HepG2 (cell line): Measurements from ENCODE around the gene B4GALT5. TPM values are rescaled to one million over a fixed set of nuclear protein-coding genes. Genes with fewer than 3 reads are reported as not detected.

Experiments
- ARNT2 ChIP-seq: sonication (generic); formaldehyde crosslinking; IDR thresholded peaks from 2 replicates; pipeline ENCODE4 v1.8.0; 2022; ENCODE audit warnings: mild to moderate bottlenecking, low read depth, missing genetic modification reagents, moderate library complexity
- CCAR2 ChIP-seq: fragments of 200-400 bp; formaldehyde crosslinking; optimal IDR thresholded peaks from 2 replicates; pipeline ENCODE3; 2018; ENCODE audit warnings: low read depth, mild to moderate bottlenecking, low read length, moderate library complexity
- CENPT ChIP-seq: sonication (generic); formaldehyde crosslinking; IDR thresholded peaks from 2 replicates; pipeline ENCODE4 v1.8.0; 2022; ENCODE audit warnings: low read depth, mild to moderate bottlenecking, moderate library complexity, missing genetic modification reagents
- KDM4B ChIP-seq: sonication (generic); formaldehyde crosslinking; IDR thresholded peaks from 2 replicates; pipeline ENCODE4 v1.4.0; 2020; ENCODE audit warnings: missing genetic modification reagents
- PHF20 ChIP-seq: sonication (generic); formaldehyde crosslinking; IDR thresholded peaks from 2 replicates; pipeline ENCODE4 v1.5.0; 2020; ENCODE audit warnings: mild to moderate bottlenecking, missing genetic modification reagents
- RFX5 ChIP-seq: IDR thresholded peaks from 2 replicates; pipeline ENCODE4 v1.6.1; 2011; ENCODE audit warnings: low read depth, low read length, improper control_type of control experiment
- TARDBP ChIP-seq: sonication (generic); formaldehyde crosslinking; IDR thresholded peaks from 2 replicates; pipeline ENCODE4 v1.8.0; 2022; ENCODE audit warnings: mild to moderate bottlenecking, missing genetic modification reagents
- ZFP36L1 ChIP-seq: sonication (generic); formaldehyde crosslinking; IDR thresholded peaks from 2 replicates; pipeline ENCODE4 v1.8.0; 2022; ENCODE audit warnings: mild to moderate bottlenecking, missing genetic modification reagents, moderate library complexity
- ZFP41 ChIP-seq: sonication (generic); formaldehyde crosslinking; IDR thresholded peaks from 2 replicates; pipeline ENCODE4 v1.4.0; 2020; ENCODE audit warnings: mild to moderate bottlenecking, missing genetic modification reagents, borderline replicate concordance
- ZNF33B ChIP-seq: sonication (generic); formaldehyde crosslinking; IDR thresholded peaks from 2 replicates; pipeline ENCODE4 v1.5.1; 2020; ENCODE audit warnings: mild to moderate bottlenecking, missing genetic modification reagents
- ZNF614 ChIP-seq: IDR thresholded peaks from 2 replicates; pipeline ENCODE4 v1.6.1; 2018; ENCODE audit warnings: missing biosample characterization, missing genetic modification reagents, inconsistent platforms, borderline replicate concordance
- ZNF720 ChIP-seq: sonication (generic); formaldehyde crosslinking; IDR thresholded peaks from 2 replicates; pipeline ENCODE4 v1.4.0; 2020; ENCODE audit warnings: missing genetic modification reagents
- ZNF768 ChIP-seq: sonication (generic); formaldehyde crosslinking; IDR thresholded peaks from 2 replicates; pipeline ENCODE4 v1.4.0; 2020; ENCODE audit warnings: missing genetic modification reagents
- polyA plus RNA-seq, 8 experiments: library from polyadenylated mRNA; depleted of rRNA in 3 of 8; stranded (reverse) in 7 of 8; unstranded in 1 of 8; fragments of >200 nt; fragmentation: Illumina TruSeq in 4 of 8; extraction: Trizol in 4 of 8; gene quantifications; 2 replicates each; pipeline versions ENCODE4 v1.2.1 to v1.2.3, GENCODE V29; 2011 to 2016; ENCODE audit warnings: low read depth in 4 of 8, missing spikeins in 1 of 8, mixed read lengths in 1 of 8; ENCODE audit not compliant: insufficient read depth in 1 of 8
- total RNA-seq, 5 experiments: library from RNA; depleted of rRNA; stranded (reverse); fragments of >200 nt; fragmentation: Illumina TruSeq; extraction: Trizol; gene quantifications; 2 replicates each; pipeline ENCODE4 v1.2.3, GENCODE V29; 2016; ENCODE audit warnings: low read depth in 1 of 5
- TF ChIP-seq, protein P1 (sequence below): sonication (generic); formaldehyde crosslinking; IDR thresholded peaks from 2 replicates; pipeline ENCODE4 v1.5.0; 2020; ENCODE audit warnings: missing genetic modification reagents
- TF ChIP-seq, protein P2 (sequence below): sonication (generic); formaldehyde crosslinking; IDR thresholded peaks from 2 replicates; pipeline ENCODE4 v1.8.1; 2022; ENCODE audit warnings: low read depth, mild to moderate bottlenecking, missing genetic modification reagents
- TF ChIP-seq, protein P3 (sequence below): sonication (generic); formaldehyde crosslinking; IDR thresholded peaks from 2 replicates; pipeline ENCODE4 v1.4.0; 2020; ENCODE audit warnings: mild to moderate bottlenecking, missing genetic modification reagents
- TF ChIP-seq, protein P4 (sequence below), 2 experiments: IDR thresholded peaks; 2 replicates each; pipeline ENCODE4 v1.6.1; 2011 to 2012; ENCODE audit warnings: low read length in 2 of 2, borderline replicate concordance in 1 of 2, low read depth in 1 of 2, mild to moderate bottlenecking in 1 of 2, moderate library complexity in 1 of 2
- TF ChIP-seq, protein P5 (sequence below): sonication (generic); formaldehyde crosslinking; IDR thresholded peaks from 2 replicates; pipeline ENCODE4 v1.4.0; 2020; ENCODE audit warnings: missing genetic modification reagents, mild to moderate bottlenecking, borderline replicate concordance

B4GALT5 gene
- total and polyA plus RNA-seq, 2 of the 13 experiments (the other 11 are each of a cell fraction or from before 2014, with no cell fraction given) = 27.3 to 30.9 TPM

DNA sequence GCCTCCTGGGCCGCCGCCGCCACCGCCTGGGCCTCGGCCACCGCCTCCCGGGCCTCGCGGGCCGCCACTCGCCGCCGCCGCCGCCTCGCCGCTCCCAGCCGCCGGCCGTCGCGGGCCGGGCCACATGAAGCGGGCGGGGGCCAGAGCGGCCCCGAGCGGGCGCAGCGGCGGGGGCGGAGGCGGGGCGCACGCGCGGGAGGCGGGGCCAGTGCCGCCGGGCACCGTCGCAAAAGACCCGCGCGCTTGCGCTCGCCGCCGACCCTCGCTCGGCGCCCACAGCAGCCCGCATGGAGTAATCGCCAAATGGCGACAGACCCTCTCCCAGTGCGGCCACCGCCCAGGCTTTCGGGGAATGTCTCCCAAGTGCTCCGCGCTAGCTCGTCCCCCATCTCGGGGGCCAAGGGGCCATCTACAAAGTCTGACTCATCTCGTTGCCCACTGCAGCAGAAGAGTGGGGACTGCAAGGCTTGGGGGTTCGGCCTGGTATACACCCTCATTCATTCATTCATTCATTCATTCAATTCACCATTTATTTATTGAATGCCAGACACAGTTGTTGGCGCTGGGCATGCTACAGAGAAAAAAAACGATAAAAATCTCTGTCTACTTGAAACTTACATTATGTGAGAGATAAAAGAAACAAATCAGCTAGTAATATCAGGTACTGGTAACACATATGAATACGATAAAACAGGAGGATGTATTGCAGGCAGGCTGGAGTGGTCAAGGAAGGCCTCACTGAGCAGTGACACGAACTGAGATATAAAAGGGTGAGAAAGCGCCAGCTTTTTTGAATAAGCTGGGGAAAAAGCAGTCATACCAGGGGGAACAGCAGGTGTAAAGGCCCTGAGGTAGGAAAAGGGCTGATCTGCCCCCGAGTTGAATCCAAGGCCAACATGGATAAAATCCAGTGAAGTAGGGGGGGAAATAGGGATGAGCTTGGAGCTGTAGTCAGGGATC lies at the start of gene B4GALT5 (continued):
- TF ChIP-seq, protein P1, sequence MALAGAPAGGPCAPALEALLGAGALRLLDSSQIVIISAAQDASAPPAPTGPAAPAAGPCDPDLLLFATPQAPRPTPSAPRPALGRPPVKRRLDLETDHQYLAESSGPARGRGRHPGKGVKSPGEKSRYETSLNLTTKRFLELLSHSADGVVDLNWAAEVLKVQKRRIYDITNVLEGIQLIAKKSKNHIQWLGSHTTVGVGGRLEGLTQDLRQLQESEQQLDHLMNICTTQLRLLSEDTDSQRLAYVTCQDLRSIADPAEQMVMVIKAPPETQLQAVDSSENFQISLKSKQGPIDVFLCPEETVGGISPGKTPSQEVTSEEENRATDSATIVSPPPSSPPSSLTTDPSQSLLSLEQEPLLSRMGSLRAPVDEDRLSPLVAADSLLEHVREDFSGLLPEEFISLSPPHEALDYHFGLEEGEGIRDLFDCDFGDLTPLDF (CRISPR knock-in tag) = 0 out of 2 replicates have a peak, but pooled peaks have one; percentile 53
- TF ChIP-seq ZNF720 (CRISPR knock-in tag) (no peak), ZNF768 (CRISPR knock-in tag) (peak; percentile 74; the same call in 1 of the 2 replicates), ZNF614 (CRISPR knock-in tag) (peak; percentile 59; the same call in 1 of the 2 replicates), PHF20 (peak; percentile 53; the same call in 1 of the 2 replicates), ZFP41 (no peak), KDM4B (CRISPR knock-in tag) (0 out of 2 replicates have a peak, but pooled peaks have one; percentile 34), ARNT2 (peak; percentile 59), CENPT (CRISPR knock-in tag) (no peak), CCAR2 (no peak), RFX5 (no peak), TARDBP (peak; percentile 73), ZFP36L1 (CRISPR knock-in tag) (0 out of 2 replicates have a peak, but pooled peaks have one; percentile 74), ZNF33B (CRISPR knock-in tag) (0 out of 2 replicates have a peak, but pooled peaks have one; percentile 48)
- TF ChIP-seq, protein P2, sequence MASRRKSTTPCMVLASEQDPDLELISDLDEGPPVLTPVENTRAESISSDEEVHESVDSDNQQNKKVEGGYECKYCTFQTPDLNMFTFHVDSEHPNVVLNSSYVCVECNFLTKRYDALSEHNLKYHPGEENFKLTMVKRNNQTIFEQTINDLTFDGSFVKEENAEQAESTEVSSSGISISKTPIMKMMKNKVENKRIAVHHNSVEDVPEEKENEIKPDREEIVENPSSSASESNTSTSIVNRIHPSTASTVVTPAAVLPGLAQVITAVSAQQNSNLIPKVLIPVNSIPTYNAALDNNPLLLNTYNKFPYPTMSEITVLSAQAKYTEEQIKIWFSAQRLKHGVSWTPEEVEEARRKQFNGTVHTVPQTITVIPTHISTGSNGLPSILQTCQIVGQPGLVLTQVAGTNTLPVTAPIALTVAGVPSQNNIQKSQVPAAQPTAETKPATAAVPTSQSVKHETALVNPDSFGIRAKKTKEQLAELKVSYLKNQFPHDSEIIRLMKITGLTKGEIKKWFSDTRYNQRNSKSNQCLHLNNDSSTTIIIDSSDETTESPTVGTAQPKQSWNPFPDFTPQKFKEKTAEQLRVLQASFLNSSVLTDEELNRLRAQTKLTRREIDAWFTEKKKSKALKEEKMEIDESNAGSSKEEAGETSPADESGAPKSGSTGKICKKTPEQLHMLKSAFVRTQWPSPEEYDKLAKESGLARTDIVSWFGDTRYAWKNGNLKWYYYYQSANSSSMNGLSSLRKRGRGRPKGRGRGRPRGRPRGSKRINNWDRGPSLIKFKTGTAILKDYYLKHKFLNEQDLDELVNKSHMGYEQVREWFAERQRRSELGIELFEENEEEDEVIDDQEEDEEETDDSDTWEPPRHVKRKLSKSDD (CRISPR knock-in tag) = peak; percentile 93
- TF ChIP-seq, protein P3, sequence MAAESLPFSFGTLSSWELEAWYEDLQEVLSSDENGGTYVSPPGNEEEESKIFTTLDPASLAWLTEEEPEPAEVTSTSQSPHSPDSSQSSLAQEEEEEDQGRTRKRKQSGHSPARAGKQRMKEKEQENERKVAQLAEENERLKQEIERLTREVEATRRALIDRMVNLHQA (CRISPR knock-in tag) = no peak
- TF ChIP-seq, protein P4, sequence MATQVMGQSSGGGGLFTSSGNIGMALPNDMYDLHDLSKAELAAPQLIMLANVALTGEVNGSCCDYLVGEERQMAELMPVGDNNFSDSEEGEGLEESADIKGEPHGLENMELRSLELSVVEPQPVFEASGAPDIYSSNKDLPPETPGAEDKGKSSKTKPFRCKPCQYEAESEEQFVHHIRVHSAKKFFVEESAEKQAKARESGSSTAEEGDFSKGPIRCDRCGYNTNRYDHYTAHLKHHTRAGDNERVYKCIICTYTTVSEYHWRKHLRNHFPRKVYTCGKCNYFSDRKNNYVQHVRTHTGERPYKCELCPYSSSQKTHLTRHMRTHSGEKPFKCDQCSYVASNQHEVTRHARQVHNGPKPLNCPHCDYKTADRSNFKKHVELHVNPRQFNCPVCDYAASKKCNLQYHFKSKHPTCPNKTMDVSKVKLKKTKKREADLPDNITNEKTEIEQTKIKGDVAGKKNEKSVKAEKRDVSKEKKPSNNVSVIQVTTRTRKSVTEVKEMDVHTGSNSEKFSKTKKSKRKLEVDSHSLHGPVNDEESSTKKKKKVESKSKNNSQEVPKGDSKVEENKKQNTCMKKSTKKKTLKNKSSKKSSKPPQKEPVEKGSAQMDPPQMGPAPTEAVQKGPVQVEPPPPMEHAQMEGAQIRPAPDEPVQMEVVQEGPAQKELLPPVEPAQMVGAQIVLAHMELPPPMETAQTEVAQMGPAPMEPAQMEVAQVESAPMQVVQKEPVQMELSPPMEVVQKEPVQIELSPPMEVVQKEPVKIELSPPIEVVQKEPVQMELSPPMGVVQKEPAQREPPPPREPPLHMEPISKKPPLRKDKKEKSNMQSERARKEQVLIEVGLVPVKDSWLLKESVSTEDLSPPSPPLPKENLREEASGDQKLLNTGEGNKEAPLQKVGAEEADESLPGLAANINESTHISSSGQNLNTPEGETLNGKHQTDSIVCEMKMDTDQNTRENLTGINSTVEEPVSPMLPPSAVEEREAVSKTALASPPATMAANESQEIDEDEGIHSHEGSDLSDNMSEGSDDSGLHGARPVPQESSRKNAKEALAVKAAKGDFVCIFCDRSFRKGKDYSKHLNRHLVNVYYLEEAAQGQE (IDR thresholded peaks at IDR 0.05; ENCODE audit: borderline replicate concordance in 1 of 2, low read depth in 1 of 2, low read length in 2 of 2) = 0 out of 4 replicates have a peak, but pooled peaks of 1 of the 2 experiments have one; percentile 37
- TF ChIP-seq, protein P5, sequence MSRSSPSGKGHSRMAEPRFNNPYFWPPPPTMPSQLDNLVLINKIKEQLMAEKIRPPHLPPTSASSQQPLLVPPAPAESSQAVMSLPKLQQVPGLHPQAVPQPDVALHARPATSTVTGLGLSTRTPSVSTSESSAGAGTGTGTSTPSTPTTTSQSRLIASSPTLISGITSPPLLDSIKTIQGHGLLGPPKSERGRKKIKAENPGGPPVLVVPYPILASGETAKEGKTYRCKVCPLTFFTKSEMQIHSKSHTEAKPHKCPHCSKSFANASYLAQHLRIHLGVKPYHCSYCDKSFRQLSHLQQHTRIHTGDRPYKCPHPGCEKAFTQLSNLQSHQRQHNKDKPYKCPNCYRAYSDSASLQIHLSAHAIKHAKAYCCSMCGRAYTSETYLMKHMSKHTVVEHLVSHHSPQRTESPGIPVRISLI (CRISPR knock-in tag) = peak; percentile 55; the same call in 1 of the 2 replicates
